H9 (cell line): ENCODE data around the gene MACIR. TPM values are rescaled to one million over a fixed set of nuclear protein-coding genes. Genes with fewer than 3 reads are reported as not detected.

ENCODE experiments used
- DNase-seq: peaks from one replicate; pipeline ENCODE4 v3.0.0-alpha.2; 2017
- H2AFZ ChIP-seq: one replicate; pipeline ENCODE4 v1.6.1; 2013; ENCODE audit warnings: mild to moderate bottlenecking, low read length, control low read depth, moderate library complexity
- H2AK5ac ChIP-seq: 2 replicates; pipeline ENCODE4 v1.6.1; 2013; ENCODE audit warnings: low read length, control low read depth, mixed read lengths; ENCODE audit not compliant: insufficient read length
- H2BK120ac ChIP-seq: one replicate; pipeline ENCODE4 v1.6.1; 2013; ENCODE audit warnings: low read depth, mild to moderate bottlenecking, low read length, control low read depth, inconsistent platforms; ENCODE audit not compliant: poor library complexity, severe bottlenecking
- H2BK12ac ChIP-seq: 2 replicates; pipeline ENCODE4 v1.6.1; 2013; ENCODE audit warnings: low read length, control low read depth, mixed read lengths, low read depth; ENCODE audit not compliant: insufficient read length
- H2BK15ac ChIP-seq: 2 replicates; pipeline ENCODE4 v1.6.1; 2013; ENCODE audit warnings: low read depth, low read length, control low read depth
- H2BK20ac ChIP-seq: one replicate; pipeline ENCODE4 v1.6.1; 2013; ENCODE audit warnings: low read depth, mild to moderate bottlenecking, low read length, control low read depth, inconsistent platforms; ENCODE audit not compliant: poor library complexity, severe bottlenecking
- H2BK5ac ChIP-seq: 2 replicates; pipeline ENCODE4 v1.6.1; 2013; ENCODE audit warnings: low read length, control low read depth, mixed read lengths; ENCODE audit not compliant: insufficient read length
- H3K14ac ChIP-seq: 2 replicates; pipeline ENCODE4 v1.6.1; 2013; ENCODE audit warnings: low read length, control low read depth; ENCODE audit not compliant: insufficient read depth
- H3K18ac ChIP-seq: 2 replicates; pipeline ENCODE4 v1.6.1; 2013; ENCODE audit warnings: low read depth, mild to moderate bottlenecking, mixed read lengths, low read length, control low read depth; ENCODE audit not compliant: insufficient read length
- H3K23ac ChIP-seq: 2 replicates; pipeline ENCODE4 v1.6.1; 2013; ENCODE audit warnings: low read length, control low read depth, mixed read lengths, low read depth; ENCODE audit not compliant: insufficient read length
- H3K23me2 ChIP-seq: 2 replicates; pipeline ENCODE4 v1.6.1; 2013; ENCODE audit warnings: low read depth, mild to moderate bottlenecking, mixed read lengths, low read length, control low read depth; ENCODE audit not compliant: insufficient read length, poor library complexity, severe bottlenecking
- H3K27ac ChIP-seq: 2 replicates; pipeline ENCODE4 v1.5.1; 2013; ENCODE audit warnings: low read length, control low read depth, mixed read lengths, low read depth; ENCODE audit not compliant: insufficient read length
- H3K27me3 ChIP-seq: 2 replicates; pipeline ENCODE4 v1.6.1; 2013; ENCODE audit warnings: low read length, control low read depth, inconsistent platforms; ENCODE audit not compliant: insufficient read depth
- H3K4ac ChIP-seq: 2 replicates; pipeline ENCODE4 v1.6.1; 2013; ENCODE audit warnings: low read depth, mild to moderate bottlenecking, control low read depth, inconsistent platforms, low read length, moderate library complexity
- H3K4me1 ChIP-seq: 2 replicates; pipeline ENCODE4 v1.6.1; 2013; ENCODE audit warnings: low read length, control low read depth, inconsistent platforms; ENCODE audit not compliant: insufficient read depth
- H3K4me2 ChIP-seq: 2 replicates; pipeline ENCODE4 v1.6.1; 2013; ENCODE audit warnings: low read length, control low read depth, mixed read lengths; ENCODE audit not compliant: insufficient read length, insufficient read depth
- H3K56ac ChIP-seq: 2 replicates; pipeline ENCODE4 v1.6.1; 2013; ENCODE audit warnings: low read depth, mild to moderate bottlenecking, mixed read lengths, low read length, control low read depth; ENCODE audit not compliant: insufficient read length
- H3K79me1 ChIP-seq: 2 replicates; pipeline ENCODE4 v1.6.1; 2013; ENCODE audit warnings: low read depth, mild to moderate bottlenecking, moderate library complexity, low read length, control low read depth, inconsistent platforms; ENCODE audit not compliant: insufficient read depth, poor library complexity, severe bottlenecking
- H3K79me2 ChIP-seq: 2 replicates; pipeline ENCODE4 v1.6.1; 2013; ENCODE audit warnings: low read length, control low read depth, inconsistent platforms; ENCODE audit not compliant: insufficient read depth
- H3K9ac ChIP-seq: 2 replicates; pipeline ENCODE4 v1.6.1; 2013; ENCODE audit warnings: low read length, control low read depth, mixed read lengths; ENCODE audit not compliant: insufficient read length; ENCODE audit errors: extremely low read depth
- H3K9me3 ChIP-seq: one replicate; pipeline ENCODE4 v1.6.1; 2013; ENCODE audit warnings: low read depth, low read length, inconsistent platforms; ENCODE audit not compliant: control insufficient read depth
- H3T11ph ChIP-seq: one replicate; pipeline ENCODE4 v1.6.1; 2013; ENCODE audit warnings: mild to moderate bottlenecking, low read length, control low read depth, inconsistent platforms
- H4K20me1 ChIP-seq: one replicate; pipeline ENCODE4 v1.6.1; 2013; ENCODE audit not compliant: control insufficient read depth, insufficient read length, insufficient read depth
- H4K5ac ChIP-seq: 2 replicates; pipeline ENCODE4 v1.6.1; 2013; ENCODE audit warnings: low read depth, mild to moderate bottlenecking, mixed read lengths, low read length, control low read depth; ENCODE audit not compliant: insufficient read length
- H4K8ac ChIP-seq: replicated peaks from 2 replicates; pipeline ENCODE4 v1.6.1; 2013; ENCODE audit warnings: low read length, control low read depth, mixed read lengths, low read depth; ENCODE audit not compliant: insufficient read length
- H4K91ac ChIP-seq: 2 replicates; pipeline ENCODE4 v1.6.1; 2013; ENCODE audit warnings: low read depth, mild to moderate bottlenecking, moderate library complexity, mixed read lengths, low read length, control low read depth; ENCODE audit not compliant: insufficient read length
- H3K27ac Mint-ChIP-seq, 3 experiments: 2 replicates in 2 of 3; 3 replicates in 1 of 3; pipeline ENCODE4 v1.8.0; 2020 to 2021; ENCODE audit warnings: mixed read lengths in 3 of 3, mild to moderate bottlenecking in 1 of 3, moderate library complexity in 1 of 3
- H3K27me3 Mint-ChIP-seq: 2 replicates; pipeline ENCODE4 v1.8.0; 2021; ENCODE audit warnings: low read depth, mild to moderate bottlenecking, moderate library complexity, mixed read lengths
- H3K36me3 Mint-ChIP-seq, 3 experiments: 2 replicates in 2 of 3; 3 replicates in 1 of 3; pipeline ENCODE4 v1.8.0; 2020 to 2021; ENCODE audit warnings: low read depth in 3 of 3, mixed read lengths in 3 of 3; ENCODE audit not compliant: insufficient read depth in 1 of 3
- H3K4me1 Mint-ChIP-seq, 2 experiments: 2 replicates each; pipeline ENCODE4 v1.8.0; 2020; ENCODE audit warnings: mixed read lengths in 2 of 2
- H3K4me3 Mint-ChIP-seq, 2 experiments: 2 replicates in 1 of 2; 3 replicates in 1 of 2; pipeline ENCODE4 v1.8.0; 2020 to 2021; ENCODE audit warnings: mild to moderate bottlenecking in 2 of 2, mixed read lengths in 2 of 2, moderate library complexity in 1 of 2
- H3K9me3 Mint-ChIP-seq, 2 experiments: 2 replicates in 1 of 2; 3 replicates in 1 of 2; pipeline ENCODE4 v1.8.0; 2020; ENCODE audit warnings: mild to moderate bottlenecking in 2 of 2, mixed read lengths in 2 of 2, moderate library complexity in 1 of 2
- WGBS: extraction: QIAGEN DNeasy Blood & Tissue Kit; methylation state at CpG from one replicate; pipeline ENCODE4 v1.1.7; 2013; ENCODE audit warnings: missing lambda C conversion rate, low lambda C conversion rate, mixed read lengths; ENCODE audit not compliant: insufficient read length; ENCODE audit errors: extremely low coverage; 5-methylcytosine and 5-hydroxymethylcytosine counted together
- total RNA-seq: library from RNA; stranded (reverse); gene quantifications from 2 replicates; pipeline ENCODE4 v1.2.1, GENCODE V29; 2021
- TF ChIP-seq, protein P1 (sequence below): fragments of 200-600 bp; sonication (generic); conservative IDR thresholded peaks from 3 replicates; pipeline ENCODE4 v1.8.0; 2021; ENCODE audit warnings: antibody characterized with exemption, mild to moderate bottlenecking

The MACIR gene
- total RNA-seq, 1 experiment from 2014 or later, result 11.7 TPM

DNA sequence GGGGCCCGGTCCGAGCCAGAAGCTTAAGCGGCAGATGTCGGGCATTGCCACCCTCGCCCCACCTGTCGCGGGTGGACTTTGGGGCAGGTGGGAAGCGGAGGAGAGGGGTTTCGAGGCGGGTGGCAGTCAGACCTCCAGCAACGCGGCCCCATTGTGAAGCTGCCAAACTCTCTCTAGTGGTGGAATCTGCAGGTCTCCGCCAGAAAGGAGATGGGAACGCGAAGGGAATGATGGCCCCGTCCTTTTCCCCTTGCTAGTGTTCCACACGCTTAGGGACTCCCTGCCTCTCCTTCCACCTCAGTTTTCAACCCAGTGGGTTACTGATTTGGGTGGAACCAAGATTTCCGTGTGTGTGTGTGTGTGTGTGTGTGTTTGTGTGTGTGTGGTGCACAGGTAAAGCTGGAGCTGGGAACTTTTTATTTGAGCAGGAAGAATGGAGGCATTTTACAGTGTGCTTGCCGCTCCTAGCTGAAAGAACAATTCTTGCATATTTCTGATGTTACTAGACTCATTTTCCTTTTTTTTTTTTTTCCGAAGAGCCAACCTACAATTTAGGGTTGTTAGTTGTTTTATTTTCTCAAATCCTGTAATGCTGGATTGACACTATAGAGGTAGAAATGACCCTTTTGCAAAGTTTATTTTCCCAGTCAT lies 1.3 kb downstream of the MACIR start:
- H3K27ac Mint-ChIP-seq, result peak overlapping the region in 1 of 3 experiments; percentile 75; a peak in 2 of 7 replicates
- H3K18ac ChIP-seq, result no peak overlapping the region
- no peaks in the 10 kb centered on the region for H3K36me3 Mint-ChIP-seq
- peak overlapping the region; percentile 54 for H3K4me2 ChIP-seq
- no peak overlapping the region for H2BK120ac ChIP-seq
- H3K14ac ChIP-seq, result no peak overlapping the region
- no peaks in the 10 kb centered on the region for H3K27me3 Mint-ChIP-seq
- H3K79me1 ChIP-seq, result no peaks in the 10 kb centered on the region
- DNase-seq, result peak; percentile 53
- no peak overlapping the region for H4K91ac ChIP-seq
- H3K79me2 ChIP-seq, result peaks cover 11% of the 10 kb centered on the region; the same call in 1 of the 2 replicates
- no peak overlapping the region for H2AFZ ChIP-seq
- no peak overlapping the region for H4K5ac ChIP-seq
- H3K4ac ChIP-seq, result no peak overlapping the region
- no peak overlapping the region for H3T11ph ChIP-seq
- H3K9ac ChIP-seq, result peak overlapping the region; percentile 65
- peaks cover 0 to 2% of the 10 kb centered on the region in 2 experiments; a peak in 2 of 5 replicates for H3K9me3 Mint-ChIP-seq
- H3K9me3 ChIP-seq, result no peaks in the 10 kb centered on the region
- peaks cover 2% of the 10 kb centered on the region; the same call in 1 of the 2 replicates for H3K4me1 ChIP-seq
- TF ChIP-seq, protein P1, sequence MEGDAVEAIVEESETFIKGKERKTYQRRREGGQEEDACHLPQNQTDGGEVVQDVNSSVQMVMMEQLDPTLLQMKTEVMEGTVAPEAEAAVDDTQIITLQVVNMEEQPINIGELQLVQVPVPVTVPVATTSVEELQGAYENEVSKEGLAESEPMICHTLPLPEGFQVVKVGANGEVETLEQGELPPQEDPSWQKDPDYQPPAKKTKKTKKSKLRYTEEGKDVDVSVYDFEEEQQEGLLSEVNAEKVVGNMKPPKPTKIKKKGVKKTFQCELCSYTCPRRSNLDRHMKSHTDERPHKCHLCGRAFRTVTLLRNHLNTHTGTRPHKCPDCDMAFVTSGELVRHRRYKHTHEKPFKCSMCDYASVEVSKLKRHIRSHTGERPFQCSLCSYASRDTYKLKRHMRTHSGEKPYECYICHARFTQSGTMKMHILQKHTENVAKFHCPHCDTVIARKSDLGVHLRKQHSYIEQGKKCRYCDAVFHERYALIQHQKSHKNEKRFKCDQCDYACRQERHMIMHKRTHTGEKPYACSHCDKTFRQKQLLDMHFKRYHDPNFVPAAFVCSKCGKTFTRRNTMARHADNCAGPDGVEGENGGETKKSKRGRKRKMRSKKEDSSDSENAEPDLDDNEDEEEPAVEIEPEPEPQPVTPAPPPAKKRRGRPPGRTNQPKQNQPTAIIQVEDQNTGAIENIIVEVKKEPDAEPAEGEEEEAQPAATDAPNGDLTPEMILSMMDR, result no peak
- no peak overlapping the region for H3K23ac ChIP-seq
- H3K4me3 Mint-ChIP-seq, result peak overlapping the region; percentile 92 to 98
- H3K4me1 Mint-ChIP-seq, result peaks cover 33 to 34% of the 10 kb centered on the region in 2 experiments
- no peak overlapping the region for H2BK20ac ChIP-seq
- no peaks in the 10 kb centered on the region for H3K27me3 ChIP-seq
- no peak overlapping the region for H4K8ac ChIP-seq
- no peak overlapping the region for H3K56ac ChIP-seq
- H4K20me1 ChIP-seq, result no peaks in the 10 kb centered on the region
- no CpG with 5 or more reads among the region's 20 CpGs for WGBS
- H2AK5ac ChIP-seq, result no peak overlapping the region
- no peak overlapping the region for H2BK5ac ChIP-seq
- no peak overlapping the region for H2BK15ac ChIP-seq
- no peak overlapping the region for H3K27ac ChIP-seq
- H3K23me2 ChIP-seq, result no peaks in the 10 kb centered on the region
- no peak overlapping the region for H2BK12ac ChIP-seq
